NK-92 (cell line): ENCODE data around the gene CD28.

ENCODE experiments used
- DNase-seq: peaks from one replicate; lab custom pipeline; 2025; ENCODE audit not compliant: unreplicated experiment; lab: John Stamatoyannopoulos, UW

Gene CD28

GRCh38 chr2:203706403-203706802 is at the start of gene CD28:
Gene CD28, plus strand, starts transcription at chr2:203706639. Its CDS starts 58 bp downstream, at chr2:203706697.
- DNase-seq: peak; percentile 22

- no peak for DNase-seq
Measured at GRCh38 chr2:203659331-203660049, 46.9 kb upstream of the CD28 start.

- DNase-seq: no peak
Measured at GRCh38 chr2:203660465-203660864, 46.0 kb upstream of the CD28 start.

- no peak for DNase-seq
Measured at GRCh38 chr2:203661279-203661908, 45.0 kb upstream of the CD28 start.

- no peak for DNase-seq
Measured at GRCh38 chr2:203662487-203662886, 44.0 kb upstream of the CD28 start.

GRCh38 chr2:203662951-203663350 is 43.5 kb upstream of the CD28 start:
- DNase-seq: no peak

- no peak for DNase-seq
Measured at GRCh38 chr2:203664029-203664755, 42.2 kb upstream of the CD28 start.

- DNase-seq: no peak
Measured at GRCh38 chr2:203667838-203668237, 38.6 kb upstream of the CD28 start.

- DNase-seq: no peak
Measured at GRCh38 chr2:203669820-203670219, 36.6 kb upstream of the CD28 start.

GRCh38 chr2:203670939-203671338 is 35.5 kb upstream of the CD28 start:
- no peak for DNase-seq

- no peak for DNase-seq
Measured at GRCh38 chr2:203671876-203672275, 34.6 kb upstream of the CD28 start.

- no peak for DNase-seq
Measured at GRCh38 chr2:203672856-203673255, 33.6 kb upstream of the CD28 start.

- DNase-seq: no peak
Measured at GRCh38 chr2:203673933-203674332, 32.5 kb upstream of the CD28 start.

- no peak for DNase-seq
Measured at GRCh38 chr2:203675086-203675485, 31.4 kb upstream of the CD28 start.

- DNase-seq: no peak
Measured at GRCh38 chr2:203678971-203679370, 27.5 kb upstream of the CD28 start.

GRCh38 chr2:203679401-203679800 is 27.0 kb upstream of the CD28 start:
- DNase-seq: no peak

- no peak for DNase-seq
Measured at GRCh38 chr2:203681978-203682377, 24.5 kb upstream of the CD28 start.

GRCh38 chr2:203682688-203683130 is 23.7 kb upstream of the CD28 start:
- DNase-seq: no peak

GRCh38 chr2:203683421-203683820 is 23.0 kb upstream of the CD28 start:
- no peak for DNase-seq

GRCh38 chr2:203683932-203684556 is 22.4 kb upstream of the CD28 start:
- no peak for DNase-seq

- DNase-seq: no peak
Measured at GRCh38 chr2:203685081-203685621, 21.3 kb upstream of the CD28 start.
